H1 (cell line): ENCODE results near the gene GANC. TPM values are rescaled to one million over a fixed set of nuclear protein-coding genes. Genes with fewer than 3 reads are reported as not detected.
A peak's percentile ranks its signal among the peaks of the same experiment; 100 is the strongest.

Experiments
- EZH2 ChIP-seq: fragments of 200-600 bp; sonication (generic); IDR thresholded peaks from 2 replicates; pipeline ENCODE4 v1.7.1; 2012; ENCODE audit warnings: low read depth, mild to moderate bottlenecking, moderate library complexity, low read length, inconsistent platforms; ENCODE audit not compliant: severe bottlenecking
- GABPA ChIP-seq: IDR thresholded peaks from 2 replicates; pipeline ENCODE4 v1.6.1; 2011; ENCODE audit warnings: mild to moderate bottlenecking, low read length, moderate library complexity, borderline replicate concordance; ENCODE audit not compliant: insufficient read depth
- GTF2F1 ChIP-seq: IDR thresholded peaks from 2 replicates; pipeline ENCODE4 v1.6.1; 2012; ENCODE audit warnings: low read depth, low read length, improper control_type of control experiment, borderline replicate concordance
- MAFK ChIP-seq: IDR thresholded peaks from 2 replicates; pipeline ENCODE4 v1.6.1; 2012; ENCODE audit warnings: low read depth, mild to moderate bottlenecking, improper control_type of control experiment, low read length
- POU5F1 ChIP-seq: IDR thresholded peaks from 2 replicates; pipeline ENCODE4 v1.6.1; 2011; ENCODE audit warnings: low read depth, mild to moderate bottlenecking, low read length, moderate library complexity
- RAD21 ChIP-seq, 2 experiments: IDR thresholded peaks in 1 of 2; conservative IDR thresholded peaks in 1 of 2; 2 replicates each; pipeline ENCODE4 v1.6.1; 2011; ENCODE audit warnings: low read depth in 2 of 2, low read length in 2 of 2, improper control_type of control experiment in 1 of 2, inconsistent platforms in 1 of 2, mild to moderate bottlenecking in 1 of 2, moderate library complexity in 1 of 2
- RBBP5 ChIP-seq: IDR thresholded peaks from 2 replicates; pipeline ENCODE4 v1.7.1; 2012; ENCODE audit warnings: low read depth, mild to moderate bottlenecking, inconsistent platforms, low read length, moderate library complexity, borderline replicate concordance
- RXRA ChIP-seq: IDR thresholded peaks from 2 replicates; pipeline ENCODE4 v1.6.1; 2011; ENCODE audit warnings: low read depth, mild to moderate bottlenecking, low read length, moderate library complexity; ENCODE audit not compliant: insufficient read depth
- SIX5 ChIP-seq: IDR thresholded peaks from 2 replicates; pipeline ENCODE4 v1.6.1; 2011; ENCODE audit warnings: mild to moderate bottlenecking, low read depth, low read length
- SRF ChIP-seq: IDR thresholded peaks from 2 replicates; pipeline ENCODE4 v1.6.1; 2011; ENCODE audit warnings: mild to moderate bottlenecking, low read depth, low read length, moderate library complexity
- TBP ChIP-seq: IDR thresholded peaks from 2 replicates; pipeline ENCODE4 v1.6.1; 2011; ENCODE audit warnings: low read depth, low read length, improper control_type of control experiment
- TCF12 ChIP-seq: IDR thresholded peaks from 2 replicates; pipeline ENCODE4 v1.6.1; 2011; ENCODE audit warnings: low read depth, mild to moderate bottlenecking, low read length
- polyA plus RNA-seq, 7 experiments: library from polyadenylated mRNA; depleted of rRNA in 3 of 7; stranded (reverse) in 5 of 7; unstranded in 2 of 7; fragments of >200 nt in 5 of 7; fragments of 200-250 nt in 2 of 7; gene quantifications; 1 replicate in 5 of 7; 2 replicates in 1 of 7; 4 replicates in 1 of 7; pipeline versions ENCODE4 v1.2.1 to v1.2.3, GENCODE V29; 2011 to 2013; ENCODE audit warnings: missing spikeins in 2 of 7, mixed read lengths in 2 of 7
- total RNA-seq: library from RNA; stranded (reverse); fragmentation: NEBNext Ultra II Directional; extraction: Animal tissue kit (Norgen Biotek cat#: 25700); gene quantifications from 2 replicates; pipeline ENCODE4 v1.2.1, GENCODE V29; 2021
- TF ChIP-seq, protein P1 (sequence below): IDR thresholded peaks from 2 replicates; pipeline ENCODE4 v1.6.1; 2011; ENCODE audit warnings: low read depth, mild to moderate bottlenecking, low read length; ENCODE audit not compliant: insufficient read depth

The GANC gene
- total and polyA plus RNA-seq, 2 of the 8 experiments (the other 6 are each of a cell fraction or from before 2014, with no cell fraction given) = 6.8 to 14.4 TPM

GRCh38 chr15:42272939-42273899 is at the start of gene GANC, which contains the start of gene TMEM87A (continued):
- no peak for TF ChIP-seq EZH2
- no peak for TF ChIP-seq GTF2F1
- TF ChIP-seq POU5F1 = no peak
- TF ChIP-seq RXRA = no peak
- TF ChIP-seq SRF = no peak
- TF ChIP-seq TCF12 = no peak
- TF ChIP-seq RAD21 (IDR thresholded peaks at IDR 0.05 in 1 of 2, conservative IDR thresholded peaks at IDR 0.05 in 1 of 2; ENCODE audit: low read depth in 2 of 2, low read length in 2 of 2) = no peak
- TF ChIP-seq TBP = peak; percentile 72
- no peak for TF ChIP-seq SIX5
- TF ChIP-seq RBBP5 = no peak
- TF ChIP-seq MAFK = no peak
- TF ChIP-seq, protein P1, sequence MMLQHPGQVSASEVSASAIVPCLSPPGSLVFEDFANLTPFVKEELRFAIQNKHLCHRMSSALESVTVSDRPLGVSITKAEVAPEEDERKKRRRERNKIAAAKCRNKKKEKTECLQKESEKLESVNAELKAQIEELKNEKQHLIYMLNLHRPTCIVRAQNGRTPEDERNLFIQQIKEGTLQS = no peak
- peak; percentile 84; the same call in 1 of the 2 replicates for TF ChIP-seq GABPA
